ENCODE results near the gene NEUROD4. TPM values are rescaled to one million over a fixed set of nuclear protein-coding genes. Genes with fewer than 3 reads are reported as not detected.

The NEUROD4 gene
- total RNA-seq, 1 experiment from 2014 or later: not detected

GRCh38 chr12:55001198-55001868, 18.4 kb upstream of the NEUROD4 start:
- BruUV-seq (replicated peaks): no TSS peak
- Histone ChIP-seq H3K36me3 (ENCODE audit: low read depth, low read length) (no peaks in the 10 kb centered on the region), H3K9ac (ENCODE audit: low read length) (no peak overlapping the region), H3K27me3 (ENCODE audit: low read length) (peaks cover 93% of the 10 kb centered on the region), H3K4me1 (ENCODE audit: insufficient read depth, low read length) (no peaks in the 10 kb centered on the region), H3K79me2 (ENCODE audit: low read length) (no peaks in the 10 kb centered on the region), H3F3A (ENCODE audit: low read length, unreplicated experiment) (no peaks in the 10 kb centered on the region), H3K4me3 (ENCODE audit: low read length) (no peak overlapping the region), H3K9me3 (ENCODE audit: low read length) (no peaks in the 10 kb centered on the region), H2AFZ (ENCODE audit: low read length) (no peak overlapping the region), H3K9me2 (replicated peaks; ENCODE audit: low read length) (no peaks in the 10 kb centered on the region), H3K27ac (ENCODE audit: low read length) (no peak overlapping the region), H3K4me2 (ENCODE audit: low read length) (no peak overlapping the region), H4K20me1 (ENCODE audit: low read length) (no peaks in the 10 kb centered on the region)
- CTCF ChIA-PET: no interaction called here
- DNase-seq (no peak), ATAC-seq (no peak)
- POLR2A ChIA-PET (ENCODE audit: unreplicated experiment): no interaction called here
- intact Hi-C loops (cut with micrococcal nuclease): no loop called here
- TF ChIP-seq EZH2 (IDR thresholded peaks at IDR 0.05; ENCODE audit: low read length, unreplicated experiment) (no peak), EZH2phosphoT487 (IDR thresholded peaks at IDR 0.05; ENCODE audit: borderline replicate concordance, low read length) (no peak), CTCF (conservative IDR thresholded peaks at IDR 0.05; ENCODE audit: low read depth, low read length) (no peak)

GRCh38 chr12:55002355-55002754, 17.4 kb upstream of the NEUROD4 start:
- ATAC-seq (no peak), DNase-seq (no peak)
- Histone ChIP-seq H3K9me2 (replicated peaks; ENCODE audit: low read length) (no peaks in the 10 kb centered on the region), H3K9me3 (ENCODE audit: low read length) (no peaks in the 10 kb centered on the region), H3K9ac (ENCODE audit: low read length) (no peak overlapping the region), H3K27ac (ENCODE audit: low read length) (no peak overlapping the region), H4K20me1 (ENCODE audit: low read length) (no peaks in the 10 kb centered on the region), H3K4me2 (ENCODE audit: low read length) (no peak overlapping the region), H3K36me3 (ENCODE audit: low read depth, low read length) (no peaks in the 10 kb centered on the region), H2AFZ (ENCODE audit: low read length) (no peak overlapping the region), H3K79me2 (ENCODE audit: low read length) (no peaks in the 10 kb centered on the region), H3K4me1 (ENCODE audit: insufficient read depth, low read length) (no peaks in the 10 kb centered on the region), H3K4me3 (ENCODE audit: low read length) (no peak overlapping the region), H3F3A (ENCODE audit: low read length, unreplicated experiment) (no peaks in the 10 kb centered on the region), H3K27me3 (ENCODE audit: low read length) (peaks cover 92% of the 10 kb centered on the region)
- BruUV-seq (replicated peaks): no TSS peak
- intact Hi-C loops (cut with micrococcal nuclease): no loop called here
- ChIA-PET CTCF (no interaction called here), POLR2A (ENCODE audit: unreplicated experiment) (no interaction called here)
- TF ChIP-seq EZH2 (IDR thresholded peaks at IDR 0.05; ENCODE audit: low read length, unreplicated experiment) (no peak), EZH2phosphoT487 (IDR thresholded peaks at IDR 0.05; ENCODE audit: borderline replicate concordance, low read length) (no peak), CTCF (conservative IDR thresholded peaks at IDR 0.05; ENCODE audit: low read depth, low read length) (no peak)

GRCh38 chr12:55008944-55009585, 10.7 kb upstream of the NEUROD4 start:
- ChIA-PET CTCF (no interaction called here), POLR2A (ENCODE audit: unreplicated experiment) (no interaction called here)
- Histone ChIP-seq H3K27me3 (ENCODE audit: low read length) (peaks cover 56% of the 10 kb centered on the region), H3K9me2 (replicated peaks; ENCODE audit: low read length) (no peaks in the 10 kb centered on the region), H3K4me1 (ENCODE audit: insufficient read depth, low read length) (no peaks in the 10 kb centered on the region), H3K79me2 (ENCODE audit: low read length) (no peaks in the 10 kb centered on the region), H3K36me3 (ENCODE audit: low read depth, low read length) (no peaks in the 10 kb centered on the region), H3K9me3 (ENCODE audit: low read length) (no peaks in the 10 kb centered on the region), H4K20me1 (ENCODE audit: low read length) (no peaks in the 10 kb centered on the region), H3K27ac (ENCODE audit: low read length) (no peak overlapping the region), H3F3A (ENCODE audit: low read length, unreplicated experiment) (no peaks in the 10 kb centered on the region), H3K4me3 (ENCODE audit: low read length) (no peak overlapping the region), H2AFZ (ENCODE audit: low read length) (no peak overlapping the region), H3K4me2 (ENCODE audit: low read length) (no peak overlapping the region), H3K9ac (ENCODE audit: low read length) (no peak overlapping the region)
- no peak for TF ChIP-seq CTCF (conservative IDR thresholded peaks at IDR 0.05; ENCODE audit: low read depth, low read length)
- no peak for TF ChIP-seq EZH2 (IDR thresholded peaks at IDR 0.05; ENCODE audit: low read length, unreplicated experiment)
- no peak for TF ChIP-seq EZH2phosphoT487 (IDR thresholded peaks at IDR 0.05; ENCODE audit: borderline replicate concordance, low read length)
- BruUV-seq (replicated peaks): no TSS peak
- DNase-seq (no peak), ATAC-seq (no peak)
- intact Hi-C loops (cut with micrococcal nuclease): no loop called here

Data from PC-3 (cell line).